Adrenal gland (tissue), 5 donors: Measurements from ENCODE around the gene NTRK1.

Experiments used
- POLR2A ChIP-seq, 2 donors: fragments of 450-650 bp; IDR thresholded peaks; one replicate each; pipeline ENCODE4 v1.6.1; 2017; ENCODE audit warnings: antibody characterized with exemption in 2 of 2, mild to moderate bottlenecking in 2 of 2, moderate library complexity in 1 of 2
- TF ChIP-seq, protein P1 (sequence below), 6 experiments: fragments of 450-650 bp in 4 of 6; fragments of 200-600 bp in 2 of 6; sonication (generic) in 1 of 6; IDR thresholded peaks; 1 replicate in 5 of 6; 2 replicates in 1 of 6; pipeline versions ENCODE4 v1.5.1 to v1.8.0; 2016 to 2021; ENCODE audit warnings: antibody characterized with exemption in 6 of 6, mild to moderate bottlenecking in 2 of 6, moderate library complexity in 1 of 6
- donor health status: DM: no; HTN: no; CAD: no.

GRCh38 chr1:156864796-156865195 is 4.1 kb downstream of the NTRK1 start:
- TF ChIP-seq, protein P1, sequence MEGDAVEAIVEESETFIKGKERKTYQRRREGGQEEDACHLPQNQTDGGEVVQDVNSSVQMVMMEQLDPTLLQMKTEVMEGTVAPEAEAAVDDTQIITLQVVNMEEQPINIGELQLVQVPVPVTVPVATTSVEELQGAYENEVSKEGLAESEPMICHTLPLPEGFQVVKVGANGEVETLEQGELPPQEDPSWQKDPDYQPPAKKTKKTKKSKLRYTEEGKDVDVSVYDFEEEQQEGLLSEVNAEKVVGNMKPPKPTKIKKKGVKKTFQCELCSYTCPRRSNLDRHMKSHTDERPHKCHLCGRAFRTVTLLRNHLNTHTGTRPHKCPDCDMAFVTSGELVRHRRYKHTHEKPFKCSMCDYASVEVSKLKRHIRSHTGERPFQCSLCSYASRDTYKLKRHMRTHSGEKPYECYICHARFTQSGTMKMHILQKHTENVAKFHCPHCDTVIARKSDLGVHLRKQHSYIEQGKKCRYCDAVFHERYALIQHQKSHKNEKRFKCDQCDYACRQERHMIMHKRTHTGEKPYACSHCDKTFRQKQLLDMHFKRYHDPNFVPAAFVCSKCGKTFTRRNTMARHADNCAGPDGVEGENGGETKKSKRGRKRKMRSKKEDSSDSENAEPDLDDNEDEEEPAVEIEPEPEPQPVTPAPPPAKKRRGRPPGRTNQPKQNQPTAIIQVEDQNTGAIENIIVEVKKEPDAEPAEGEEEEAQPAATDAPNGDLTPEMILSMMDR (IDR thresholded peaks at IDR 0.05), result no peak
- no peak for TF ChIP-seq POLR2A (IDR thresholded peaks at IDR 0.05)
